OCI-LY7 (cell line): ENCODE data around the gene TAMALIN. TPM values are rescaled to one million over a fixed set of nuclear protein-coding genes. Genes with fewer than 3 reads are reported as not detected.

Source experiments
- BruUV-seq: library from RNA; stranded (reverse); fragments of 400-500 nt; replicated peaks from 2 replicates; lab custom pipeline; 2021; lab: Mats Ljungman, UMichigan
- CTCF ChIA-PET: fragments of 300-600 bp; sonication (Branson Sonifier 250); formaldehyde crosslinking; loops from one replicate; lab custom pipeline; 2022; ENCODE audit warnings: antibody characterized with exemption; ENCODE audit not compliant: unreplicated experiment; lab: Charles Lee
- POLR2A ChIA-PET: fragments of 300-600 bp; sonication (Branson Sonifier 250); formaldehyde crosslinking; loops from one replicate; lab custom pipeline; 2022; ENCODE audit warnings: antibody characterized with exemption; lab: Charles Lee
- DNase-seq: peaks from one replicate; pipeline ENCODE4 v3.0.0-alpha.2; 2015; ENCODE audit warnings: low spot score
- H2AFZ ChIP-seq: fragments of 200-600 bp; sonication (generic), shearing (Covaris generic); 2 replicates; pipeline ENCODE4 v1.6.1; 2014; ENCODE audit warnings: mild to moderate bottlenecking, antibody characterized with exemption, low read length, moderate library complexity
- H3K27ac ChIP-seq: fragments of 200-600 bp; sonication (generic); 2 replicates; pipeline ENCODE4 v1.5.1; 2014; ENCODE audit warnings: mixed run types, low read depth, mild to moderate bottlenecking, moderate library complexity, low read length, inconsistent platforms; ENCODE audit not compliant: poor library complexity, severe bottlenecking
- H3K36me3 ChIP-seq: fragments of 200-600 bp; sonication (generic); 2 replicates; pipeline ENCODE4 v1.6.1; 2014; ENCODE audit warnings: mild to moderate bottlenecking, antibody characterized with exemption, low read length, moderate library complexity, mixed read lengths; ENCODE audit not compliant: insufficient read depth
- H3K4me1 ChIP-seq: fragments of 200-600 bp; sonication (generic); 2 replicates; pipeline ENCODE4 v1.5.1; 2014; ENCODE audit warnings: mild to moderate bottlenecking, low read length; ENCODE audit not compliant: insufficient read depth, poor library complexity, severe bottlenecking
- H3K4me2 ChIP-seq: fragments of 200-600 bp; sonication (generic); 2 replicates; pipeline ENCODE4 v1.6.1; 2014; ENCODE audit warnings: mild to moderate bottlenecking, low read length
- H3K4me3 ChIP-seq: fragments of 200-600 bp; sonication (generic); 2 replicates; pipeline ENCODE4 v1.5.1; 2014; ENCODE audit warnings: mild to moderate bottlenecking, low read depth, low read length; ENCODE audit not compliant: poor library complexity, severe bottlenecking
- H3K79me2 ChIP-seq: fragments of 200-600 bp; sonication (generic); 2 replicates; pipeline ENCODE4 v1.6.1; 2016; ENCODE audit warnings: low read depth, mild to moderate bottlenecking, low read length, moderate library complexity, mixed read lengths; ENCODE audit not compliant: insufficient read depth
- H3K9me2 ChIP-seq: fragments of 200-600 bp; sonication (generic); 2 replicates; pipeline ENCODE4 v1.6.1; 2016; ENCODE audit warnings: mild to moderate bottlenecking, low read length, mixed read lengths; ENCODE audit not compliant: insufficient read depth
- H3K9me3 ChIP-seq: fragments of 200-600 bp; sonication (generic); 2 replicates; pipeline ENCODE4 v1.6.1; 2014; ENCODE audit warnings: mild to moderate bottlenecking, mixed run types, low read length, mixed read lengths
- H4K20me1 ChIP-seq: fragments of 200-600 bp; sonication (generic); 2 replicates; pipeline ENCODE4 v1.6.1; 2014; ENCODE audit warnings: mild to moderate bottlenecking, antibody characterized with exemption, low read length, moderate library complexity, mixed read lengths; ENCODE audit not compliant: insufficient read depth
- EZH2phosphoT487 ChIP-seq: fragments of 200-600 bp; sonication (generic); IDR thresholded peaks from 2 replicates; pipeline ENCODE4 v1.6.1; 2018; ENCODE audit warnings: low read depth, borderline replicate concordance, mild to moderate bottlenecking, mixed run types, antibody characterized with exemption, low read length, moderate library complexity, mixed read lengths
- intact Hi-C: fragments of 100-400 bp; cut with micrococcal nuclease; formaldehyde crosslinking; loops from one replicate; pipeline ENCODE4 v1.10.0; 2022; ENCODE audit not compliant: unreplicated experiment
- total RNA-seq, 2 experiments: library from RNA; depleted of rRNA in 1 of 2; stranded (reverse); fragments of >200 nt in 1 of 2; shearing (Covaris generic) in 1 of 2; gene quantifications; 2 replicates each; pipeline ENCODE4 v1.2.3, GENCODE V29; 2014 to 2022
- TF ChIP-seq, protein P1 (sequence below): fragments of 200-600 bp; sonication (generic); conservative IDR thresholded peaks from 2 replicates; pipeline ENCODE4 v1.5.1; 2014; ENCODE audit warnings: mild to moderate bottlenecking, antibody characterized with exemption, low read length, moderate library complexity, mixed read lengths

The TAMALIN gene
- total RNA-seq, 2 experiments from 2014 or later = 0.66 to 1.3 TPM

DNA sequence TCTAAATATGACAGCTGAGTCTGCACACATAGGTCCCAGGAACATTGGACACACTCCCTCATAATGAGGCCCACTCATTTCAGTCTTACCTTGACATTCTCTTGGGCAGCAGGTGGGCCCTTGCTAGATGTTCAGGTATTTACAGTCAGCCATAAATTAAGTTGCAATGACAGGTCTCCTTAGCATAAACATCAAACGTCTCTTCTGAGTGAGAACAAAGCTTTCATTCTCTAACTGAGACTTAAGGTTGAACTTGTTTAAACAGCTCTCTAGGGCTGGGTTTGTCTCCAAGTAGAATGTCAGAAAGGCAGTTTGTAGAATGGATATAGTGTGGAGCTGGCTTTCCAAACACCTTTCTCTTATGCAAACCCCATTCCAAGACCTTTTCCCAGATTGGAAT is 44.9 kb upstream of the TAMALIN start:
- TF ChIP-seq, protein P1, sequence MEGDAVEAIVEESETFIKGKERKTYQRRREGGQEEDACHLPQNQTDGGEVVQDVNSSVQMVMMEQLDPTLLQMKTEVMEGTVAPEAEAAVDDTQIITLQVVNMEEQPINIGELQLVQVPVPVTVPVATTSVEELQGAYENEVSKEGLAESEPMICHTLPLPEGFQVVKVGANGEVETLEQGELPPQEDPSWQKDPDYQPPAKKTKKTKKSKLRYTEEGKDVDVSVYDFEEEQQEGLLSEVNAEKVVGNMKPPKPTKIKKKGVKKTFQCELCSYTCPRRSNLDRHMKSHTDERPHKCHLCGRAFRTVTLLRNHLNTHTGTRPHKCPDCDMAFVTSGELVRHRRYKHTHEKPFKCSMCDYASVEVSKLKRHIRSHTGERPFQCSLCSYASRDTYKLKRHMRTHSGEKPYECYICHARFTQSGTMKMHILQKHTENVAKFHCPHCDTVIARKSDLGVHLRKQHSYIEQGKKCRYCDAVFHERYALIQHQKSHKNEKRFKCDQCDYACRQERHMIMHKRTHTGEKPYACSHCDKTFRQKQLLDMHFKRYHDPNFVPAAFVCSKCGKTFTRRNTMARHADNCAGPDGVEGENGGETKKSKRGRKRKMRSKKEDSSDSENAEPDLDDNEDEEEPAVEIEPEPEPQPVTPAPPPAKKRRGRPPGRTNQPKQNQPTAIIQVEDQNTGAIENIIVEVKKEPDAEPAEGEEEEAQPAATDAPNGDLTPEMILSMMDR = no peak
- no peak for TF ChIP-seq EZH2phosphoT487
- no peaks in the 10 kb centered on the region for H3K4me1 ChIP-seq
- H3K4me3 ChIP-seq = no peak overlapping the region
- H3K27ac ChIP-seq = no peak overlapping the region
- H3K9me2 ChIP-seq = no peaks in the 10 kb centered on the region
- POLR2A ChIA-PET = interaction anchor here (0.6 to 1.4 kb wide), 4 partner anchors 9 to 526 kb away, joined by 3 to 4 read pairs (median 3); partner anchors contain the start of gene ACVR1B
- H3K9me3 ChIP-seq = no peaks in the 10 kb centered on the region
- intact Hi-C loops = loop anchor here (10.0 kb wide), 1 partner anchor 943 kb away; the partner anchor contains the start of gene KRT8
- H3K4me2 ChIP-seq = no peak overlapping the region
- no TSS peak for BruUV-seq
- DNase-seq = no peak
- CTCF ChIA-PET = no interaction called here
- H4K20me1 ChIP-seq = no peaks in the 10 kb centered on the region; the same call in 1 of the 2 replicates
- peaks cover 5% of the 10 kb centered on the region for H3K36me3 ChIP-seq
- no peak overlapping the region for H2AFZ ChIP-seq
- H3K79me2 ChIP-seq = no peaks in the 10 kb centered on the region

DNA sequence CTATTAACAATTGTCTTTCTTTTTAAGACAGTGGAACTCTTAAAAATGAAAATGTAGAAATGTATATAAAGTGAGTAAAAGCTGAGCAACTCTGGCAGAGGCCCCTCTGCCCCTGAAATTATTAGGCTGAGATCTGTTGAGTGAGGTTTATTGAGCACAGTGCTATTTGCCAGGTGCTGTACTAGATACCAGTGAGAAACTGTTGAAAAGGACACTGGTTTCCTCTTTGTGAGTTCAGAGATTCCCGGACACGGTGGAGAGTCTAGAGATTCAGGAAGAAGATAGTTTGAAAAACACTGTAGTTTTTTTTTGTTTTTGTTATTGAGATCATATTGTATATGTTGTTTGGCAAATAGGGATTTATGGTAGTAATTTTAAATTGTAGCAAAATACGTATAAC is 44.0 kb upstream of the TAMALIN start:
- no peak overlapping the region for H3K4me3 ChIP-seq
- no peak overlapping the region for H3K27ac ChIP-seq
- ChIA-PET POLR2A (interaction anchor here (0.6 to 1.2 kb wide), 3 partner anchors 13 to 527 kb away, joined by 3 read pairs; no protein-coding TSS in a partner anchor), CTCF (no interaction called here)
- H3K79me2 ChIP-seq = no peaks in the 10 kb centered on the region
- H4K20me1 ChIP-seq = no peaks in the 10 kb centered on the region; the same call in 1 of the 2 replicates
- no peak overlapping the region for H3K4me2 ChIP-seq
- no peak overlapping the region for H2AFZ ChIP-seq
- no peaks in the 10 kb centered on the region for H3K9me3 ChIP-seq
- no peaks in the 10 kb centered on the region for H3K9me2 ChIP-seq
- peaks cover 5% of the 10 kb centered on the region for H3K36me3 ChIP-seq
- no TSS peak for BruUV-seq
- TF ChIP-seq, protein P1 = no peak
- TF ChIP-seq EZH2phosphoT487 = no peak
- no peaks in the 10 kb centered on the region for H3K4me1 ChIP-seq
- no peak for DNase-seq
- intact Hi-C loops = loop anchor here (10.0 kb wide), 1 partner anchor 942 kb away; the partner anchor contains the start of gene KRT8

DNA sequence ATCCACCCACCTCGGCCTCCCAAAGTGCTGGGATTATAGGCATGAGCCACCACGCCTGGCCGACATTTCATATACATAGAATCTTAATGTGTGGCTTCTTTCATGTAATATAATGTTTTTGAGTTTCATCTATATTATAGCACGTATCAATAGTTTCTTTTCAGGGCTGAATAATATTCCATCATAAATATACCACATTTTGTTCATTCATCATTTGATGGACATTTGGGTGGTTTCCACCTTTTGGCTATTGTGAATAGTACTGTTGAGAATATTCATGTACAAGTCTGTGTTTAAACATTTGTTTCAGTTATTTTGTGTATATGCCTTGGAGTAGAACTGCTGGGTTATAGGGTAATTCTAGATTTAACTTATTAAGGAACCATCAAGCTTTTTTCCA is 43.3 kb upstream of the TAMALIN start:
- no peak for DNase-seq

More for the DNA sequence above, 43.3 kb upstream of the TAMALIN start:
- ChIA-PET CTCF (no interaction called here), POLR2A (no interaction called here)
- Histone ChIP-seq H3K9me2 (no peaks in the 10 kb centered on the region), H3K4me3 (no peak overlapping the region), H2AFZ (no peak overlapping the region), H3K36me3 (peaks cover 5% of the 10 kb centered on the region), H4K20me1 (no peaks in the 10 kb centered on the region; the same call in 1 of the 2 replicates), H3K27ac (no peak overlapping the region), H3K4me1 (no peaks in the 10 kb centered on the region), H3K79me2 (no peaks in the 10 kb centered on the region), H3K4me2 (no peak overlapping the region), H3K9me3 (no peaks in the 10 kb centered on the region)
- TF ChIP-seq EZH2phosphoT487 = no peak
- TF ChIP-seq, protein P1 = no peak
- intact Hi-C loops = loop anchor here (10.0 kb wide), 1 partner anchor 941 kb away; the partner anchor contains the start of gene KRT8
- no TSS peak for BruUV-seq
